Embryonic facial prominence (tissue), 1 donor: ENCODE data around the gene PHC3.

Source experiments
- DNase-seq: peaks from one replicate; pipeline ENCODE4 v3.0.0-alpha.2; 2016; ENCODE audit errors: extremely low spot score

PHC3 gene

GRCh38 chr3:170189398-170190256 is 8.1 kb upstream of the PHC3 start:
- DNase-seq = no peak

- no peak for DNase-seq
These were observed 1.2 kb downstream of the PHC3 start for GRCh38 chr3:170180079-170180907.

- no peak for DNase-seq
These were observed 2.1 kb downstream of the PHC3 start for GRCh38 chr3:170179432-170179831.

GRCh38 chr3:170178651-170179050 is 2.9 kb downstream of the PHC3 start:
- DNase-seq = no peak

- DNase-seq = no peak
These were observed 10.0 kb downstream of the PHC3 start for GRCh38 chr3:170171563-170171962.

- no peak for DNase-seq
These were observed 16.8 kb downstream of the PHC3 start for GRCh38 chr3:170164717-170165116.

GRCh38 chr3:170163956-170164645 is 17.4 kb downstream of the PHC3 start:
- DNase-seq = no peak

GRCh38 chr3:170162630-170163029 is 18.9 kb downstream of the PHC3 start:
- no peak for DNase-seq

- no peak for DNase-seq
These were observed 19.5 kb downstream of the PHC3 start for GRCh38 chr3:170162052-170162451.

GRCh38 chr3:170159933-170160332 is 21.6 kb downstream of the PHC3 start:
- no peak for DNase-seq

- DNase-seq = no peak
These were observed 22.1 kb downstream of the PHC3 start for GRCh38 chr3:170159459-170159858.

GRCh38 chr3:170155604-170156003 is 25.9 kb downstream of the PHC3 start:
- DNase-seq = no peak

- DNase-seq = no peak
These were observed 26.9 kb downstream of the PHC3 start for GRCh38 chr3:170154569-170155143.

- DNase-seq = no peak
These were observed 27.4 kb downstream of the PHC3 start for GRCh38 chr3:170154084-170154483.

GRCh38 chr3:170151536-170151935 is 30.0 kb downstream of the PHC3 start:
- no peak for DNase-seq

- no peak for DNase-seq
These were observed 32.5 kb downstream of the PHC3 start for GRCh38 chr3:170149016-170149415.

GRCh38 chr3:170145278-170145677 is 36.3 kb downstream of the PHC3 start:
- no peak for DNase-seq

GRCh38 chr3:170144437-170144843 is 37.1 kb downstream of the PHC3 start:
- DNase-seq = no peak

GRCh38 chr3:170142373-170142772 is 39.2 kb downstream of the PHC3 start:
- no peak for DNase-seq

GRCh38 chr3:170137986-170138385 is 43.5 kb downstream of the PHC3 start:
- DNase-seq = no peak

GRCh38 chr3:170132335-170132734 is 49.2 kb downstream of the PHC3 start:
- no peak for DNase-seq

- no peak for DNase-seq
These were observed 51.0 kb downstream of the PHC3 start for GRCh38 chr3:170130532-170130931.
